Keratinocyte (primary cell): Measurements from ENCODE around the gene PAQR4. TPM values are rescaled to one million over a fixed set of nuclear protein-coding genes. Genes with fewer than 3 reads are reported as not detected.

ENCODE experiments used
- DNase-seq: peaks from one replicate; pipeline ENCODE4 v3.0.0-alpha.2; 2011; ENCODE audit warnings: low read depth, missing footprints, low spot score
- FAIRE-seq: peaks from 2 replicates; lab custom pipeline; 2011; peaks lifted over from hg19 to GRCh38; lab: Jason Lieb, UNC
- H2AFZ ChIP-seq: 2 replicates; pipeline ENCODE4 v1.6.0; 2012; ENCODE audit warnings: low read length, control low read depth, inconsistent platforms; ENCODE audit not compliant: control insufficient read depth
- H3K27ac ChIP-seq: 2 replicates; pipeline ENCODE4 v1.5.1; 2011; ENCODE audit warnings: low read length; ENCODE audit not compliant: control insufficient read depth, insufficient read depth
- H3K27me3 ChIP-seq: 3 replicates; pipeline ENCODE4 v1.6.0; 2011; ENCODE audit warnings: low read length; ENCODE audit not compliant: control insufficient read depth, insufficient read depth; ENCODE audit errors: extremely low read depth
- H3K36me3 ChIP-seq, 2 experiments: 2 replicates in 1 of 2; 3 replicates in 1 of 2; pipeline ENCODE4 v1.5.1; 2011; ENCODE audit warnings: low read length in 2 of 2, mild to moderate bottlenecking in 1 of 2; ENCODE audit not compliant: control insufficient read depth in 2 of 2, insufficient read depth in 2 of 2; ENCODE audit errors: extremely low read depth in 1 of 2
- H3K4me1 ChIP-seq: 3 replicates; pipeline ENCODE4 v1.5.1; 2011; ENCODE audit warnings: low read length; ENCODE audit not compliant: control insufficient read depth, insufficient read depth; ENCODE audit errors: extremely low read depth
- H3K4me2 ChIP-seq: 3 replicates; pipeline ENCODE4 v1.6.0; 2011; ENCODE audit warnings: low read depth, low read length; ENCODE audit not compliant: control insufficient read depth, insufficient read depth; ENCODE audit errors: extremely low read depth
- H3K4me3 ChIP-seq, 3 experiments: fragments of 200-600 bp in 1 of 3; sonication (generic) in 1 of 3; 2 replicates in 2 of 3; 3 replicates in 1 of 3; pipeline ENCODE4 v1.5.1; 2011 to 2016; ENCODE audit warnings: low read length in 3 of 3, mild to moderate bottlenecking in 3 of 3, control low read depth in 2 of 3, inconsistent platforms in 1 of 3, low read depth in 1 of 3, mixed read lengths in 1 of 3, mixed run types in 1 of 3, moderate library complexity in 1 of 3; ENCODE audit not compliant: control insufficient read depth in 2 of 3, insufficient read depth in 2 of 3; ENCODE audit errors: extremely low read depth in 1 of 3
- H3K79me2 ChIP-seq: 2 replicates; pipeline ENCODE4 v1.6.0; 2012; ENCODE audit warnings: low read length; ENCODE audit not compliant: control insufficient read depth, insufficient read depth
- H3K9ac ChIP-seq: 3 replicates; pipeline ENCODE4 v1.6.0; 2011; ENCODE audit warnings: low read length; ENCODE audit not compliant: control insufficient read depth, insufficient read depth; ENCODE audit errors: extremely low read depth
- H3K9me1 ChIP-seq: 3 replicates; pipeline ENCODE4 v1.6.0; 2011; ENCODE audit warnings: low read length; ENCODE audit not compliant: control insufficient read depth, insufficient read depth; ENCODE audit errors: extremely low read depth
- H3K9me3 ChIP-seq: 2 replicates; pipeline ENCODE4 v1.5.1; 2012; ENCODE audit warnings: low read depth, low read length; ENCODE audit not compliant: control insufficient read depth
- H4K20me1 ChIP-seq: 3 replicates; pipeline ENCODE4 v1.6.0; 2011; ENCODE audit warnings: low read length; ENCODE audit not compliant: control insufficient read depth, insufficient read depth; ENCODE audit errors: extremely low read depth
- CTCF ChIP-seq, 3 experiments: IDR thresholded peaks in 1 of 3; conservative IDR thresholded peaks in 1 of 3; optimal IDR thresholded peaks in 1 of 3; 2 replicates in 2 of 3; 3 replicates in 1 of 3; pipeline versions ENCODE3 to v1.5.1; 2011; ENCODE audit warnings: low read length in 3 of 3, mild to moderate bottlenecking in 3 of 3, moderate library complexity in 2 of 3, control low read depth in 1 of 3, inconsistent platforms in 1 of 3; ENCODE audit not compliant: insufficient read depth in 2 of 3; ENCODE audit errors: extremely low read depth in 1 of 3
- EZH2 ChIP-seq: IDR thresholded peaks from one replicate; pipeline ENCODE4 v1.6.1; 2012; ENCODE audit warnings: inconsistent platforms, mild to moderate bottlenecking, low read length, moderate library complexity
- dilution Hi-C: fragments of 300-500 bp; cut with MboI; formaldehyde crosslinking; loops from one replicate; pipeline ENCODE4 v1.7.0; 2020; ENCODE audit warnings: low sequenced_read_pairs; ENCODE audit not compliant: extremely low pct_ligation_motif_present
- polyA plus RNA-seq, 5 experiments: library from polyadenylated mRNA; depleted of rRNA in 3 of 5; stranded (reverse) in 3 of 5; stranded (forward) in 1 of 5; unstranded in 1 of 5; fragments of >200 nt; gene quantifications; 1 replicate in 1 of 5; 2 replicates in 3 of 5; 3 replicates in 1 of 5; pipeline versions ENCODE4 v1.2.1 to v1.2.3, GENCODE V29; 2011 to 2012; ENCODE audit warnings: missing spikeins in 2 of 5, low read depth in 1 of 5, low replicate concordance in 1 of 5

The PAQR4 gene
- polyA plus RNA-seq, 1 donor (not counting 4 experiments of a cell fraction or from before 2014, with no cell fraction given), result 16.8 TPM

- Histone ChIP-seq H3K9ac (no peak overlapping the region), H3K9me3 (no peaks in the 10 kb centered on the region), H3K36me3 (no peaks in the 10 kb centered on the region), H3K4me1 (no peaks in the 10 kb centered on the region), H3K4me2 (peak overlapping the region; percentile 22), H4K20me1 (no peaks in the 10 kb centered on the region), H3K27me3 (no peaks in the 10 kb centered on the region), H3K9me1 (no peaks in the 10 kb centered on the region), H2AFZ (no peak overlapping the region), H3K79me2 (no peaks in the 10 kb centered on the region), H3K27ac (no peak overlapping the region), H3K4me3 (no peak overlapping the region)
- TF ChIP-seq EZH2, result no peak
- no peak for TF ChIP-seq CTCF (optimal IDR thresholded peaks at IDR 0.05 in 1 of 3, IDR thresholded peaks at IDR 0.05 in 1 of 3, conservative IDR thresholded peaks at IDR 0.05 in 1 of 3; ENCODE audit: extremely low read depth in 1 of 3, insufficient read depth in 2 of 3, low read length in 3 of 3)
- no peak for FAIRE-seq
- no peak for DNase-seq
- dilution Hi-C loops, result no loop called here
Observed at GRCh38 chr16:3004319-3004718, 35.2 kb downstream of the PAQR4 start.

GRCh38 chr16:3004781-3005284, 35.7 kb downstream of the PAQR4 start:
- Histone ChIP-seq H3K4me3 (peak overlapping the region in 2 of 3 experiments; percentile 12 to 14), H3K4me1 (peaks cover 3% of the 10 kb centered on the region), H3K9me3 (no peaks in the 10 kb centered on the region), H3K79me2 (no peaks in the 10 kb centered on the region), H3K4me2 (peak overlapping the region; percentile 4), H3K36me3 (no peaks in the 10 kb centered on the region), H3K9ac (no peak overlapping the region), H2AFZ (no peak overlapping the region), H3K27ac (no peak overlapping the region), H3K27me3 (no peaks in the 10 kb centered on the region), H4K20me1 (no peaks in the 10 kb centered on the region), H3K9me1 (no peaks in the 10 kb centered on the region)
- dilution Hi-C loops, result no loop called here
- TF ChIP-seq CTCF (optimal IDR thresholded peaks at IDR 0.05 in 1 of 3, IDR thresholded peaks at IDR 0.05 in 1 of 3, conservative IDR thresholded peaks at IDR 0.05 in 1 of 3; ENCODE audit: extremely low read depth in 1 of 3, insufficient read depth in 2 of 3, low read length in 3 of 3) (no peak), EZH2 (no peak)
- no peak for DNase-seq
- no peak for FAIRE-seq
